Ovary (tissue), 3 donors: ENCODE measurements around the gene THADA.

Experiments
- CTCF ChIP-seq, 3 donors: fragments of 450-650 bp in 2 of 3; fragments of 200-600 bp in 1 of 3; IDR thresholded peaks; one replicate each; pipeline versions ENCODE4 v1.5.1 to v1.8.0; 2016 to 2022; ENCODE audit warnings: antibody characterized with exemption in 3 of 3, mild to moderate bottlenecking in 1 of 3
- POLR2A ChIP-seq: fragments of 450-650 bp; IDR thresholded peaks from one replicate; pipeline ENCODE4 v1.6.1; 2017; ENCODE audit warnings: antibody characterized with exemption, mild to moderate bottlenecking, moderate library complexity
- donor health status: DM: no; HTN: no; CAD: no.

DNA sequence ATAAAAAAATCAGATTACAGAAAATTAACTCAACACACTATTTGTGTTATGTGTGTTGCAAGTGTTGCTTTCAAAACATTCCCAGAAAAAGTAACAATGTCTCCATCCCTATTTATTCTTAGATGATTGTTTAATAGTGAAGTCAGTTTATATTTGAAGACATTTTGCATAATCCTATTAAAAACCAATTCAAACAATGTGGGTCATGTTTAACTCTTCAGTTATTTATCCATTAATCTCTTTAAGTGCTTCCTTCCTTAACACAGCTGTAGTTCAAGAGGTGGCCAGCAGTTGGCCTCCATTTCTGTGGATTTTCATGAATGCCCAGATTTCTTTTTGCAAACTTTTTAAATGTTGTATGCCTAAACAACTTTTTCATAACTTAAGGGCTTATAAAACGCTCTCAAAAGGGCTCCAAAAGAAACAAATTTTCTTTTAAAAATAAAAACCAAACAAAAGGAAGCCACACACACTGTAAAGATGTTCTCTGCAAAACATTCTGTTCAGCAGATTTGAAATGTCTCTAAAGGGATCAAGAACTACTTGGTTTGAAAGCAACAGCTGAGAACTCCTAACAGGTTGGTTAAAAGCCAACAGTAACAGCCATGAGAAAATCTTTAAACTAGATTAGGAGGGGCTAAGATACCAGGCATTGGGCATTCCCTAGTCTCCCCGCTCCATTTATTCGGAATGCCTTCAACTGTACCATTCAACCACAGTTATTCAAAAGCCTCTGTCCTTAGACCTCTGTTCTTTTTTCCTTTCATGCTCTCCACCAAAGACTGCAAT is 71.5 kb downstream of the THADA start:
- TF ChIP-seq CTCF (IDR thresholded peaks at IDR 0.05) (peak in 1 of 3 donors; percentile 54), POLR2A (no peak)
